PC-3 (cell line): ENCODE data around the gene ICAM4. TPM values are rescaled to one million over a fixed set of nuclear protein-coding genes. Genes with fewer than 3 reads are reported as not detected.
"Not testable (repeated sequence)": the region's sequence is repeated elsewhere in the genome, so short reads cannot be mapped to it uniquely, and the experiment has no call there.

Experiments used
- ATAC-seq: fragments of 200-7000 bp; cut with Tn5 transposase; 2 replicates; pipeline ENCODE4 v1.9.1; 2020; ENCODE audit warnings: mild to moderate bottlenecking, moderate library complexity
- BruUV-seq: library from RNA; stranded (reverse); fragments of 400-500 nt; replicated peaks from 2 replicates; lab custom pipeline; 2021; lab: Mats Ljungman, UMichigan
- CTCF ChIA-PET: fragments of 300-600 bp; sonication (Branson Sonifier 250); formaldehyde crosslinking; loops from one replicate; lab custom pipeline; 2022; ENCODE audit warnings: antibody characterized with exemption; lab: Charles Lee
- POLR2A ChIA-PET: fragments of 300-600 bp; sonication (Branson Sonifier 250); formaldehyde crosslinking; loops from one replicate; lab custom pipeline; 2022; ENCODE audit warnings: antibody characterized with exemption; ENCODE audit not compliant: unreplicated experiment; lab: Charles Lee
- DNase-seq: peaks from one replicate; pipeline ENCODE4 v3.0.0-alpha.2; 2015
- H2AFZ ChIP-seq: fragments of 300-600 bp; sonication (generic); 2 replicates; pipeline ENCODE4 v1.6.0; 2016; ENCODE audit warnings: antibody characterized with exemption, low read length
- H3F3A ChIP-seq: fragments of 300-600 bp; sonication (generic); one replicate; pipeline ENCODE4 v1.6.0; 2017; ENCODE audit warnings: antibody characterized with exemption, low read length, control low read depth, mild to moderate bottlenecking; ENCODE audit not compliant: unreplicated experiment
- H3K27ac ChIP-seq: fragments of 300-600 bp; sonication (generic); 2 replicates; pipeline ENCODE4 v1.5.1; 2016; ENCODE audit warnings: mild to moderate bottlenecking, low read length
- H3K27me3 ChIP-seq: fragments of 300-600 bp; sonication (generic); 2 replicates; pipeline ENCODE4 v1.6.1; 2016; ENCODE audit warnings: low read length, mixed read lengths
- H3K36me3 ChIP-seq: fragments of 300-600 bp; sonication (generic); 2 replicates; pipeline ENCODE4 v1.6.1; 2016; ENCODE audit warnings: low read depth, mixed run types, low read length, mixed read lengths
- H3K4me1 ChIP-seq: fragments of 300-600 bp; sonication (generic); 2 replicates; pipeline ENCODE4 v1.5.1; 2016; ENCODE audit warnings: low read length; ENCODE audit not compliant: insufficient read depth
- H3K4me2 ChIP-seq: fragments of 300-600 bp; sonication (generic); 2 replicates; pipeline ENCODE4 v1.6.0; 2016; ENCODE audit warnings: low read length
- H3K4me3 ChIP-seq: fragments of 300-600 bp; sonication (generic); 2 replicates; pipeline ENCODE4 v1.5.1; 2016; ENCODE audit warnings: mild to moderate bottlenecking, low read length, mixed read lengths
- H3K79me2 ChIP-seq: fragments of 300-600 bp; sonication (generic); 2 replicates; pipeline ENCODE4 v1.6.1; 2017; ENCODE audit warnings: low read length, mixed read lengths
- H3K9ac ChIP-seq: fragments of 300-600 bp; sonication (generic); 2 replicates; pipeline ENCODE4 v1.6.0; 2016; ENCODE audit warnings: mild to moderate bottlenecking, low read length
- H3K9me2 ChIP-seq: fragments of 300-600 bp; sonication (generic); replicated peaks from 2 replicates; pipeline ENCODE4 v1.6.1; 2016; ENCODE audit warnings: mixed run types, low read length, mixed read lengths
- H3K9me3 ChIP-seq: fragments of 300-600 bp; sonication (generic); 2 replicates; pipeline ENCODE4 v1.6.1; 2016; ENCODE audit warnings: low read length, mixed read lengths
- H4K20me1 ChIP-seq: fragments of 300-600 bp; sonication (generic); 2 replicates; pipeline ENCODE4 v1.6.1; 2016; ENCODE audit warnings: low read length, mixed read lengths
- EZH2 ChIP-seq: fragments of 300-600 bp; sonication (generic); IDR thresholded peaks from one replicate; pipeline ENCODE4 v1.6.1; 2017; ENCODE audit warnings: antibody characterized with exemption, mild to moderate bottlenecking, low read length; ENCODE audit not compliant: unreplicated experiment
- EZH2phosphoT487 ChIP-seq: fragments of 300-600 bp; sonication (generic); IDR thresholded peaks from 2 replicates; pipeline ENCODE4 v1.6.1; 2018; ENCODE audit warnings: mild to moderate bottlenecking, antibody characterized with exemption, low read length, borderline replicate concordance
- intact Hi-C: fragments of 100-400 bp; cut with micrococcal nuclease; formaldehyde crosslinking; loops from 2 replicates; pipeline ENCODE4 v1.9.0; 2023
- total RNA-seq: library from RNA; depleted of rRNA; stranded (reverse); fragments of >200 nt; gene quantifications from 2 replicates; pipeline ENCODE4 v1.2.3, GENCODE V29; 2014
- TF ChIP-seq, protein P1 (sequence below): fragments of 300-600 bp; sonication (generic); conservative IDR thresholded peaks from 2 replicates; pipeline ENCODE4 v1.5.1; 2017; ENCODE audit warnings: antibody characterized with exemption, low read depth, mild to moderate bottlenecking, low read length

The ICAM4 gene
- total RNA-seq, 1 experiment from 2014 or later: not detected

DNA sequence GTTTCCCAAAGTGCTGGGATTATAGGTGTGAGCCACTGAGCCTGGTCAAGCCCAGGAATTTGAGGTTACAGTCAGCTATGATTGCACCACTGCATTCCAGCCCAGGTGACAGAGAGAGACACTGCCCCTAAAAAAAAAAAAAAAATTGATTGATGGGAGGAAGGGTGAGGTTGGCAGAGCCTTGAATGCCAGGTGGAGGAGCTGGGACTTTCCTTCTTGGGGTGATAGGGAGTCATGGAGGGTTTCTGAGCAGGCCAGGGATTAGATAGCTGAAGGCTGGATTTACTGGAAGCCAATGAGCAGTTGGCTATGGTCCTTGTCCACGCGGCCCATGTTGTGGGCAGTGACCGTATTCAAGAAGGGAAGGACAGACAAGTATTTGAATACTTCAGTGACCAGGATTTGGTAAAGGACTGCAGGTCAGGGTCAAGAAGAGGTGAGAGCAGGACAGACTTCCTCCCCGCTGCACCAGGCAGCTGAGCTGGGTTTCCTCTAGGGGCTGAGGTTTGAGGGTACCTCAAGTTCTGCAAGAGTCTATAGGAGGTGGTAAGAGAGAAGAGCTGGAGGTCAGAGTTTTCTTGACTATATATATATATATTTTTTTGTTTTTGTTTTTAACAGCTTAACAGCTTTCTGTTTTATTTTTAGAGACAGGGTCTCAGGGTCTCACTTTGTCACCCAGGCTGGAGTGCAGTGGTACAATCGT is 6.9 kb upstream of the ICAM4 start:
- DNase-seq: no peak
- no peaks in the 10 kb centered on the region for H3F3A ChIP-seq
- H3K27me3 ChIP-seq: no peaks in the 10 kb centered on the region
- no peaks in the 10 kb centered on the region for H4K20me1 ChIP-seq
- H3K9me2 ChIP-seq: no peaks in the 10 kb centered on the region
- TF ChIP-seq EZH2 (no peak), EZH2phosphoT487 (no peak)
- TF ChIP-seq, protein P1, sequence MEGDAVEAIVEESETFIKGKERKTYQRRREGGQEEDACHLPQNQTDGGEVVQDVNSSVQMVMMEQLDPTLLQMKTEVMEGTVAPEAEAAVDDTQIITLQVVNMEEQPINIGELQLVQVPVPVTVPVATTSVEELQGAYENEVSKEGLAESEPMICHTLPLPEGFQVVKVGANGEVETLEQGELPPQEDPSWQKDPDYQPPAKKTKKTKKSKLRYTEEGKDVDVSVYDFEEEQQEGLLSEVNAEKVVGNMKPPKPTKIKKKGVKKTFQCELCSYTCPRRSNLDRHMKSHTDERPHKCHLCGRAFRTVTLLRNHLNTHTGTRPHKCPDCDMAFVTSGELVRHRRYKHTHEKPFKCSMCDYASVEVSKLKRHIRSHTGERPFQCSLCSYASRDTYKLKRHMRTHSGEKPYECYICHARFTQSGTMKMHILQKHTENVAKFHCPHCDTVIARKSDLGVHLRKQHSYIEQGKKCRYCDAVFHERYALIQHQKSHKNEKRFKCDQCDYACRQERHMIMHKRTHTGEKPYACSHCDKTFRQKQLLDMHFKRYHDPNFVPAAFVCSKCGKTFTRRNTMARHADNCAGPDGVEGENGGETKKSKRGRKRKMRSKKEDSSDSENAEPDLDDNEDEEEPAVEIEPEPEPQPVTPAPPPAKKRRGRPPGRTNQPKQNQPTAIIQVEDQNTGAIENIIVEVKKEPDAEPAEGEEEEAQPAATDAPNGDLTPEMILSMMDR: no peak
- no peaks in the 10 kb centered on the region for H3K9me3 ChIP-seq
- H3K79me2 ChIP-seq: no peaks in the 10 kb centered on the region
- no peaks in the 10 kb centered on the region for H3K36me3 ChIP-seq
- no TSS peak for BruUV-seq
- ATAC-seq: no peak
- ChIA-PET POLR2A (interaction anchor here (0.7 kb wide), 1 partner anchor 10 kb away, joined by 3 read pairs; no protein-coding TSS in a partner anchor), CTCF (interaction anchor here (0.5 to 0.9 kb wide), 2 partner anchors 10 to 21 kb away, joined by 3 to 4 read pairs; no protein-coding TSS in a partner anchor)
- H3K4me1 ChIP-seq: peaks cover 7% of the 10 kb centered on the region
- no peak overlapping the region for H3K27ac ChIP-seq
- no peak overlapping the region for H3K4me3 ChIP-seq
- H3K4me2 ChIP-seq: no peak overlapping the region
- H3K9ac ChIP-seq: no peak overlapping the region
- H2AFZ ChIP-seq: no peak overlapping the region
- intact Hi-C loops: no loop called here

DNA sequence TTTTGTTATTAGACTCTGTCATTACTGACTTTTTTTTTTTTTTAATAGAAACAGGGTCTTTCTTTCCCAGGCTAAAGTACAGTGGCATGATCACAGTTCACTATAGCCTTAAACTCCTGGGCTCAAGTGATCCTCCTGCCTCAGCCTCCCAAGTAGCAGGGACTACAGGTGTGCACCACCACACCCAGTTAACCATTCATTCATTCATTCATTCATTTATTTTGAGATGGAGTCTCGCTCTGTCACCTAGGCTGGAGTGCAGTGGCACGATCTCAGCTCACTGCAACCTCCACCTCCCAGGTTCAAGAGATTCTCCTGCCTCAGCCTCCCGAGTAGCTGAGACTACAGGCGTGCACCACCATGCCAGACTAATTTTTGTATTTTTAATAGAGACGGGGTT is 4.7 kb upstream of the ICAM4 start:
- intact Hi-C loops, H3K4me3 ChIP-seq, H3K27me3 ChIP-seq, H3K4me1 ChIP-seq, DNase-seq, ATAC-seq, H3K9me2 ChIP-seq, POLR2A ChIA-PET, H3K79me2 ChIP-seq, CTCF ChIA-PET, H3F3A ChIP-seq, H2AFZ ChIP-seq, H4K20me1 ChIP-seq, H3K9ac ChIP-seq, H3K36me3 ChIP-seq, H3K4me2 ChIP-seq, H3K9me3 ChIP-seq, BruUV-seq, H3K27ac ChIP-seq: not testable (repeated sequence)

DNA sequence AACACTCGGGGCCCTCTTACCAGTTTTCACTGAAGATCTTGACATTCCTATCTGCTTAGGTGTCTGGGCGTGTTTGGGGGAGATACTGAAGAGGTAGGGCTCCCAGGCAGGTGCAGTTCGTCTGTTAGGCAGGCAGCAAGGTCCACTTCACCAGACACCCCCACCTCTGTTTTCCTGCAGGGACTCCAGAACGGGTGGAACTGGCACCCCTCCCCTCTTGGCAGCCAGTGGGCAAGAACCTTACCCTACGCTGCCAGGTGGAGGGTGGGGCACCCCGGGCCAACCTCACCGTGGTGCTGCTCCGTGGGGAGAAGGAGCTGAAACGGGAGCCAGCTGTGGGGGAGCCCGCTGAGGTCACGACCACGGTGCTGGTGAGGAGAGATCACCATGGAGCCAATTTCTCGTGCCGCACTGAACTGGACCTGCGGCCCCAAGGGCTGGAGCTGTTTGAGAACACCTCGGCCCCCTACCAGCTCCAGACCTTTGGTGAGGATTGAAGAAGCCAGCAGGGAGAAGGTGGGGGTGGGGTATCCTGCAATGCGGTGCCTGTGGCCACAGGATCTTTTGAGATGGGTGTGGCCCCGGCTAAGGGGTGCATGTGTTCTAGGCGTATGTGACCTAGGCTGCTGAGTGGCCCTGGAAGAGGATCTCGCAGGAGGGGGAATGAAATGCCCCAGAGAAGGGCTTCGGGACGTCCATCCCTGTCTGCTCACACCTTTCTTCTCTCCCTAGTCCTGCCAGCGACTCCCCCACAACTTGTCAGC is 3.3 kb upstream of the ICAM4 start:
- Histone ChIP-seq H4K20me1 (no peaks in the 10 kb centered on the region), H3K9me3 (no peaks in the 10 kb centered on the region), H3K36me3 (0 out of 2 replicates have a peak, but pooled peaks cover 3% of the 10 kb centered on the region), H3K27ac (no peak overlapping the region), H2AFZ (no peak overlapping the region), H3K9me2 (no peaks in the 10 kb centered on the region), H3F3A (no peaks in the 10 kb centered on the region), H3K9ac (no peak overlapping the region), H3K27me3 (no peaks in the 10 kb centered on the region), H3K4me2 (peak overlapping the region; percentile 31), H3K79me2 (no peaks in the 10 kb centered on the region), H3K4me1 (peaks cover 7% of the 10 kb centered on the region), H3K4me3 (no peak overlapping the region)
- ATAC-seq (peak; percentile 67), DNase-seq (peak; percentile 59)
- ChIA-PET POLR2A (no interaction called here), CTCF (interaction anchor here (0.6 kb wide), 1 partner anchor 106 kb away, joined by 3 read pairs; no protein-coding TSS in a partner anchor)
- no TSS peak for BruUV-seq
- no peak for TF ChIP-seq EZH2phosphoT487
- TF ChIP-seq EZH2: no peak
- TF ChIP-seq, protein P1: no peak
- intact Hi-C loops: no loop called here
